RCC 7860 (cell line): Measurements from ENCODE around the gene ALDH4A1.
A peak's percentile ranks its signal among the peaks of the same experiment; 100 is the strongest.

ENCODE experiments used
- DNase-seq: peaks from one replicate; pipeline ENCODE4 v3.0.0-alpha.2; 2015; ENCODE audit warnings: low spot score
- FAIRE-seq: peaks from 2 replicates; lab custom pipeline; 2012; peaks lifted over from hg19 to GRCh38; lab: Jason Lieb, UNC

The ALDH4A1 gene, protein sequence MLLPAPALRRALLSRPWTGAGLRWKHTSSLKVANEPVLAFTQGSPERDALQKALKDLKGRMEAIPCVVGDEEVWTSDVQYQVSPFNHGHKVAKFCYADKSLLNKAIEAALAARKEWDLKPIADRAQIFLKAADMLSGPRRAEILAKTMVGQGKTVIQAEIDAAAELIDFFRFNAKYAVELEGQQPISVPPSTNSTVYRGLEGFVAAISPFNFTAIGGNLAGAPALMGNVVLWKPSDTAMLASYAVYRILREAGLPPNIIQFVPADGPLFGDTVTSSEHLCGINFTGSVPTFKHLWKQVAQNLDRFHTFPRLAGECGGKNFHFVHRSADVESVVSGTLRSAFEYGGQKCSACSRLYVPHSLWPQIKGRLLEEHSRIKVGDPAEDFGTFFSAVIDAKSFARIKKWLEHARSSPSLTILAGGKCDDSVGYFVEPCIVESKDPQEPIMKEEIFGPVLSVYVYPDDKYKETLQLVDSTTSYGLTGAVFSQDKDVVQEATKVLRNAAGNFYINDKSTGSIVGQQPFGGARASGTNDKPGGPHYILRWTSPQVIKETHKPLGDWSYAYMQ

DNA sequence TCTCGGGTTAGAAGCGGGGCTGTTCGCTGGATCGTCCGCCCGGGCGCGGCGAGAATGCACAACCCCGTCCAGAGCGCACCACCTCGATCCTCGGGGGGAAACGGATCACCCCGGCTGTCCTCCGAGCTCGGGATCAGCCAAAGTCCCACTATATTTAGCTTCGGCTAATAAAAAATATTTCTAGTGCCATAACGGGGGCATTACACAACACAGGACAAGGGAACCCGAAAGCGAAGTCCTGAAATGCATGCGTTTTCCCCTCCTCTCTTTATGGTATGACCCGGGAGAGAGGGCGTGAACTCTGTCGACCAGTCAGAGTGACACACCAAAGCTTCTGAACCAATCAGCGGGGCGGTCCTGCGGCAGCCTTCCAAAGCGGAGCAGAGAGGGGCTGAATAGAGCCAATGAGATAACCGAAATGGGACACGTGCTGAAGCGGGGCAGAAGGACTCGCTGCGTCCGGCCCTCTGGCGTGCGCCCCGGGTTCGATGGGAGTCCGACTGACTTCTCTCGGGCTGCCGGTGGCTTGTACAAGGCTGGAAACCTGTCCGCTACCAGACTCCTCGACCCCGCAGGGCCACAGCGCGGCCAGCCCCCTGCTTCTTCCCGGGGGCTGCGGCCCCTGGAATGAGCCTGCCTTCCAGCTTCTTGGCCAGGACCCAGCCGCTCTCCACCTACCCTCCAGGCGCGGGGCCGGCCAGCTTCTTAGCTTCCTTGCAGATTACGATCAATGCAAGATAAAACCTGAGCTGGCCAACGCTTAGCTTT is at the start of gene ALDH4A1:
TSS of gene ALDH4A1 (minus strand) at position 33 of the 768 bp plus-strand sequence. CDS start at position 1, 32 bp downstream.
- DNase-seq: peak; percentile 97
- peak; percentile 93 for FAIRE-seq

DNA sequence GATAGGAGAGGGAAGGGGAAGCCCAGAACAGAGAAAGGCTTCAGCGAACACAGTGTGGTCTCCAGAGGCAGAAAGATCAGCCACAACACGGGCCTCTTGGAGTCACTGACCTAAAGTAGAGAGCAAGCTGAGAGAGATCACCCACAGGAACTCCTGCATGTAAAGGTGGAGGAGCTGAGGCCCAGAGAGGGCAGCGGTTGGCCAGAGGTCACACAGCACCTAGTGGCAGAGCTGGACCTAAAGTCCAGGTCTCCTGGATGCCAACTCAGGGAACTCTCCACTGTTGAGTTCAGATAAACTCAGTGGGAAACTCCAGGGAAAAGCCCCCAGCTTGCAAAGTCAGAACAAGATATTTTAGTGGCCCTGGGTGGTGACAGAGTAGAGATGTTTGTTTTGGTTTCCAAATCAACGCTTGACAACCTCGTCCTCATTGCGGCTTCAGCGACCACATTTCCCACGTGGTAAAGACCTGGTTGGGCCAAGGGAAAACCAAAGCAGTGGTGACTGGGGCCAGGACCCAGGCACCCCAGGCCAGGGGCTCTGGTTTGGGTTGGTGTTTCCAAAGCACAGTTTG is 49.5 kb upstream of the ALDH4A1 start:
- no peak for FAIRE-seq
- DNase-seq: peak; percentile 49

DNA sequence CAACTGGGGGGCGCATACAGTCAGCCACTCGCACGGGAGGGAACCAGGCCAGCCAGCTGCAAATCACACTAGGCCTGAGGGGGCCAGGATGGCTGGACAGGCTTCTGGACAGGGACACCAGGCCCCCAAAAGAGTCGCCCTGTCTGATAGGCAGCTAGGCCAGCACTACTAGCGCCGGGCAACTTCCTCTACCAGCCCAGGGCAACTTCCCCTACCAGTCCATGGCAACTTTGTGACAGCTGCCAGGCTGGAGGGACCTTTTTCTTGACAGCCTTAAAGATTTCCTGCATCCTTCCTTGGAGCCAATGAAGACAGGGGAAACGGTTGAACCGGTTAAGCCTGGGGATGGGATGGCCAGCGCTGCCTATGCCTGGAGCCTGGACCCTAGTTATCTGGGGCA is 49.1 kb upstream of the ALDH4A1 start:
- no peak for DNase-seq
- no peak for FAIRE-seq

DNA sequence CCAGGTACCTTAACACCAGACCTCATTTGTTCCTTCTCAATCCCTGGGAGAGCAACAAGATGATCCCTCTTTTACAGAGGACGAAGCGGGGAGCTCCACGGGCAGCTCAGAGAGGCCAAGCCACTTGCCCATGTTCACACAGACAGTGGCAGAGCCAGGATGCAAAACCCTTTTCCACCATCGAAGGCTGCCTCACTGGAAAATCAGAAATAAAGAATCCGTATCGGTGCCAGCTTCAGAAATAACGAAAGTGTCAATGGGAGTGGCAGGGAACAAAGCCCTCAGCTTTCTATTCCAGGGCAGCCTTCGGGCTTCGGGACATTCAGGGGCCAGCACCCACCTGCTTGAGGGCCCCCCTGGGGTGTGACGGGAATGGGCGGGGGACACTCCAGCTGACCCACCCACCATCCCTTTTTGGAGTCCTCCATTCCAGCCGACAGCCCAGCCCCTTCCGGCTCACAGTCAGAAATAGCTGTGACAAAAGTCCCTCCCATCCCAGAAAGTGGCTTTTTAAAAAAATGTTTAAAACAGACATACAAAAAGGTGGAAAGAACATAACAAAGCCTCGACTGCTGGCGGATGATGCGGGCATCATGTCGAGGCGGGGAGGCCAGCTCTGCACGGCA is 48.2 kb upstream of the ALDH4A1 start:
- FAIRE-seq (no peak), DNase-seq (no peak)

DNA sequence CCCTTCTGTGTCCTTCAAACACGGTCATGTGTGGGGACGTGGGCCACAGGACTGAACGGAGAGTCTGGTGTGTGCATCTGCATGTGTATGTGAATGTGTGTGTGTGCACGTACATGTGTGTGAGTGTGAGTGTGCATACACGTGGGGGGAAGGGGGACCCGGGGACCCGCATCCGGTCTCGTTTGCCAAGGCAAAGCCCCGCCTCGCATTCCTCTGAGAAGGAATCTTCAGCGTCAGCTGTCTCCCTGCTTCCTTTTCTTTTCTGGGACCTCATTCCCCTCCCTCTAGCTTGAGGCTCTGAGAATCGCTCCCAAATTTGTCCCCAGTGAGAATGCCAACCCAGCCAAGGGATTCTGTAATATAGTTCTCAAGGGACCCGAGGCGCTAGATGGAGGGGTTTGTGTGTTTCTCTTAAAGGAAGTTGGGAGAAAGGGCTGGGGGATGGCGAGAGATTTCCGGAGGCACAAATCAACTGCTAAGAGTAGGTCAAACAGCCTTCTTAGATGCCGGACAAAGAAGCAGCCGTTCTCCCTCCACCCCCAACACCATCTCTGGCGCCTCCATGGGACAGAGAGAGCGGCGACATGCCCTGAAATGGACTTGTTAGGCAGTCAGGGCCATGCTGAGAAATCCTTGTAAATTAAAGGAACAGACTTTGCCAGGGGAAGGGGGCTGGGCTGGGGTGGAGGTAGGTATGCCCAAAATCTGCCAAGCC is 47.5 kb upstream of the ALDH4A1 start:
- DNase-seq: peak; percentile 25
- FAIRE-seq: no peak

DNA sequence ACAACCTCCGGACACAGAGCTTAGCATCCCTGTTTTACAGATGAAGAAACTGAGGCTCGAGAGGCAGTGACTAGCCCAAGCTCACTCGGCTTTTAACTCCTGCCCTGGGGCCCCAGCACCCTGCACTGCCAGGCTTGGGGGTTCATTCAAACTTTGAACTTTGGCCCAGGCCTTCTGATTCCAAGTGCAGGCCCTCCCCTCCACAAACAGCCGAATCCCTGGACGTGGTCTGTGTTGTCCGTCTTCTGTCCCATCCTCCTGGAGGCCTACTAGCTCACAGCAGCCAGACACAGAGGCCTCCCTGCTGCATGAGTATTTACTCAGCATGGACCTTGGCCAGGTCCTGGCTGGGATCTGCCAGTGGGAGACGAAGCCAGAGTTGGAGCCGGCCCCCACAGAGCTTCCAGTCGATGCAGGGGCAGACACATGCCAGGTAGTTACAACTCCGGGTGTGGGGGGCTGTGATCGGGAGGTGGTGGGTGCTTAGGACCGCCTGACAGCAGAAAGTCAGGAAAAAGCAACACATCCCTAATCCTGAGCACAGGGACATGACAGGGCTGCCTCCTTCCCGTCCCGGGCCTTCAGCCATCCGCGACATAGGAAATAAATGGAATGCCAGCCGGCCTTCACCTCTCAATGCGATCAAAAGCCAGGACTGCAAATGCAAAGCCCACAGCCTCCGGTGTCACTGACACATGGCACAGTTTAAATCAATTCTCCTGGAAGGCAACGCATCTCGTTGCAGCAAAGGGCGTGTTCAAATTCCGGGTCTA is 46.7 kb upstream of the ALDH4A1 start:
- DNase-seq: peak; percentile 23
- FAIRE-seq: no peak

DNA sequence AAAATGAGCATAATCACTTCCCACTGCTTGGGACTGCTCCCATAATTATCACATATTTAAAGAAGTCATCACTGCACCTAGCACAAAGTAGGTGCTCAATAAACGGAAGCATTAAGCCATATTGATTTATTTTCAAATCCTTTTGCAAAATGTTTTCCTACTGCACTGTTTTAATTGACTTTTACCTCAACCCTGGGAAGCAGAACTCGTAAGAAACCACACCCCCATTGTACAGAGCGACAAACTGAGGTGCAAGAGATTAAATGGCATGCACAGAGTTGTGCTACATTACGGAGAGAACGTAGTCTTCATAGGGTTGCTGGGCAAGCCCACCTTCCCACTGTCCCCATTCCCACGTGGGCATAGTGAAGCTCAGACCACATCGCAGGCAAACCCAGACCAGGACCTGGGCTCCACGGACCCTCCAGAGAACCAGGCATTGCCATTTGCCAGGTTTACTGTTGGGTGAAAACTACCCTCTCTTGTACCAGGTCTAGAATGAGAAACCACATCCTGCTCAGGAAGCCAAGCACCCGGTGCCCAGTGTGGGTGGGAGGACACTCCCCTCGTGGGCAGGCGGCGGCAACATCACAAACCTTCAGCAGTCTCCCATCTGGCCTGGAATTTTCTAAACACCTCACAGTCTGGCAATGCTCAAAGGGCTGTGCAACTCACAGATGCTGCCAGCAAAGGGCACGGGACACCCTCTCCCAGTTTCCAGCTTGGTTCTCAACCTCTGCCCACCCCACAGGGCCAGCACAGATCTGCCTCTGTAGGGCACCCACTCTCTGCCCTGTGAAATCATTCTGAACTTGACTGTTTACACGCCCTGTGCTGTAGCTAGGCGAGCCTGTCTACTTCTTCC is 45.9 kb upstream of the ALDH4A1 start:
- DNase-seq (peak; percentile 70), FAIRE-seq (peak; percentile 52)

DNA sequence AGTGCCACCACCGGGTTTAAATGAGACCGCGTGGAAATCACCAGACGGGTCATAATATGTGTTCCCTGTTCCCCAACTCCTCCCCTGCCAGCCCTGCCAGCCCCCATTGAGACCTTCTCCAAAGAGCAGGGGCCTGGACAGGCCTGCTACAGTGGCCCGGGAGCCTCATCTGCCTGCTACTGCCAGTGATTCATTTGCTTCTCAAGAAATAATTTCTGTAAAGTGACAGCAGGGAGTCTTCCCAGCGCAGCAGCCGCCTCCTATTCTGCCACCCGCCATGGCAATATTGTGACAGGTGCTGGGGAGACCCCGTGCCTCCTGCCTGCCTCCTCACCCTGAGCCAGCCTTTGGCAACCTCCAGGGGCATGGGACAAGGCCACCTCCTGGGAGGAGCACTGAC is 45.2 kb upstream of the ALDH4A1 start:
- FAIRE-seq (no peak), DNase-seq (no peak)

DNA sequence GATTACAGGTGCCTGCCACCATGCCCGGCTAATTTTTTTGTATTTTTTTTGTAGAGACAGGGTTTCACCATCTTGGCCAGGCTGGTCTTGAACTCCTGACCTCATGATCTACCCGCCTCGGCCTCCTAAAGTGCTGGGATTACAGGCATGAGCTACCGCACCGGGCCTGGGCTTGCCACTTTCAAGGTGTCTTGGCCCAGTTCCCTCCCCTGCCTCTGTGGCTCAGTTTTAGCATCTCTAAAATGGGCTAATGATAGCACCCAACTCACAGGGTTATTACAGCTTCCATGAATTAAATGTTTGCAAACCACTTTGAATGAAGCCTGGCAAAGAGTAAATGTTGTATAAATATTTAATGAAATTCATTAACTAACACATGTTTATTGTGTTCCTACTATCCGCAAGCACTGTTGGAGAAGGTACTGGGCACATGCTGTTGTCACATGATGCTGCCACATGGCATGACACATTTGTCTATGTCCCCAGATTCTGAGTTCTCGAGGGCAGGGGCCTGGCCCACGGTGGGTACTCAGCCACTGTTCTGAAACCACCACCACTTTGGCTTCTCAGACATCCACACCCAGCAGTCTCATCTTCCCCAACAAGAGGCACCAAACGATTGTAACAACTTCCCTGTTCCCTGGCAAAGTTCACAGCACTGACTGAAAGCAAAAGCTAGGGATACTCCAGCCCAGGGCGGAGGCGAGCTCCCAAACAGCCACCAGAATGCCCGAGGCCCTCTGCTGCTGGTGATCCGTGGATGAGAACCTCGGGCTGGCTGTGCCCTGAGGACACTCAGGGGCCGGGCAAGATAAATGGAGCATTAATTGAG is 44.4 kb upstream of the ALDH4A1 start:
- FAIRE-seq: no peak
- DNase-seq: no peak

DNA sequence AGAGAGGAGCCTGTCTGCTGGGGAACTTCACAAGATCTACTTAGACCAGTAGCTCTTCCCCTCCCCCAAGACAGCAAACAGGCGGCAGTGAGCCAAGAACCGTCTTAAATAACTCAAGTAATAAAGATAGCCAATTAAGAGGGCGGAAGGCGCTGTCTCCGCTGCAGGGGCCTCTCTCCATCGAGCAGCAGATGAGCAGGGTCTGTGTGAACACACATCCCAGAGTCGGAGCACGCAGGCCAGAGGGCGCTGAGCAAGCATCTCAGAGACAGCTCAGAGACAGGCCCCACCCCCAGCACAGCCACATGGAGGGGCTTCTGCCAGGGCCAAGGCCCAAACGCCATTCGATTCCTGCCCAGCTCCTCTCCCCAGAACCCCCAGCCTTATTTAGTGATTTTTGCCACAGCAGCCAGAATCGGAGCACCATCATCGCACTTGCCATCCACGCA is 43.1 kb upstream of the ALDH4A1 start:
- FAIRE-seq (no peak), DNase-seq (no peak)

DNA sequence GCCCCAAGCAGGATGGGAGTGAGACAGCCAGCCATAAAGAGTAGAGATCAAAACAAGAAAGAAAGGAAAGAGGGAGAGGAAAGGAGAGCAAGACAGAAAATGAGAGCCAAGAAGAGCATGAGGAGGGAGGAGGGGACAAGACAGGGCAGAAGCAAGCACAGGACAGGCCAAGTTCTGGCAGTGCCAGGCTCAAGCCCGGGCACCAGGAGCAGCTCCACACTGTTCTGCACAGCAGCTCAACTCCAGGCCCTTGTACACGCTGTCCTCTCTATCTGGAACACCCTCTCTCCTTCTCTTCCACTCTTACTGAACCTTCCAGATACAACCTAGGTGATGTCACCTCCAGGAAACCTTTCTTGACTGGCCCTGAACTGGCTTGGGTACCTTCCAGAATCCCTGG is 42.5 kb upstream of the ALDH4A1 start:
- no peak for FAIRE-seq
- DNase-seq: no peak

DNA sequence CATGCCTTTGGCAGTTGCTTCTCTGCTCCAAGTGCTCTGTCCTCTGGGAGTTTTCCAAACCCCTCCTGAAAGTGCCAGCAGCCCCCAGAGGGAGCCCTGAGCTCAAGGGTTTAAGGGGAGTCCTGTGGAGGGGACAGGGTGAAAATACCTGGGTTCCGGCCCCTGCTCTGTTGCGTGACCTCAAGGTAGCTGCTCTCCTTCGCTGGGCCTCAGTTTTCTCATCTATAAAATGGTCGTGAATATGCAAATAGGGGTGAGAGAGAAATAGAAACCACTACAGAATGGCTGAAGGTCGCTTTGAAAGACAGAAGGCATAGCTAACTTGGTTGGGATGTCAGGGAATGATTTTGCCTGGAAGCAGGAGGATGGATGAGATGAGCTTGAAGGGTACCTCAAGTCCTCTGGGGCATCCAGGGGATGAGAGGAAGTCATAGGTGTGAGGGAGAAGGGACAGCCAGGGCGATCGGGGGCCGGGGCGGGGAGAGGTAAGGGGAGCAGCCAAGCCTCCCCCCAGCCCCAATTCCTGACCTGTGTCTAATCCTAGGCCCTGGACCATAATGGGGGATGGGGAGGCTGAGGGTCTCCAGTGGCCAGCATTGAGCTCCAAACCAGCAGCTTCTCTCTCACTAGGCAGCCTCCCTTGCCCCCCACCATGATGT is 41.7 kb upstream of the ALDH4A1 start:
- DNase-seq (no peak), FAIRE-seq (no peak)

DNA sequence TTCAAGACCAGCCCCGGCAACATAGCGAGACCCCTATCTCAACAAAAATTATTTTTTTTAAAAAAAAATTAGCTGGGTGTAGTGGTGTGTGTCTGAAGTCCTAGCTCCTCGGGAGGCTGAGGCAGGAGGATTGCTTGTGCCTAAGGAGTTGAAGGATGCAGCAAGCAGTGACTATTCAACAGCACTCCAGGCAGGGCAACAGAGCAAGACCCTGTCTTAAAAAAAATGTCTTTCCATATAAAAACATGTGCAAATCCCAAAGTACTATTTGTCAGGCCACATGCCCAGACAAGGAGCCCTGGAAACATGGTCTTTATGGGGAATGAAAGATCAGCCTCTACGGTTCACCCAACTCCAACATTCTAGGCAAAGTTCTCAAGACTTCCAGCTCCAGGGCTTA is 40.8 kb upstream of the ALDH4A1 start:
- DNase-seq (no peak), FAIRE-seq (no peak)

DNA sequence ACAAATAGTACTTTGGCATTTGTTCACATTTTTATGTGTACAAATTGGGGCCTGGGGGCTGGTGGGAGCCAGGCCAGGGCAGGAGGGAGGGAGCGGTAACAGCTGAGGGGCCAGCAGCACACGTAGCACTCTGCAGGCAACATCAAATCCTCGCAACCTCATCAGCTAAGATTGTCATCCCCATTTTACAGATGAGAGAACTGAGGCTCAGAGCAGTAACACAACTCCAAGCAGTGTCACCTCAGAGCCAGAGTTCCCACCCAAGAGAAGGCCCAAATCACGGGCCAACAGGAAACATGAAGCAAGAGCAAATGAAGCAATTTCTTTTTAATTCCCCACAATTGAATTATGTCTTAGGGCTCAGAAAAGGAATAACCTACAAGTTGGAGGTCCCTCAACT is 40.0 kb upstream of the ALDH4A1 start:
- no peak for FAIRE-seq
- no peak for DNase-seq

DNA sequence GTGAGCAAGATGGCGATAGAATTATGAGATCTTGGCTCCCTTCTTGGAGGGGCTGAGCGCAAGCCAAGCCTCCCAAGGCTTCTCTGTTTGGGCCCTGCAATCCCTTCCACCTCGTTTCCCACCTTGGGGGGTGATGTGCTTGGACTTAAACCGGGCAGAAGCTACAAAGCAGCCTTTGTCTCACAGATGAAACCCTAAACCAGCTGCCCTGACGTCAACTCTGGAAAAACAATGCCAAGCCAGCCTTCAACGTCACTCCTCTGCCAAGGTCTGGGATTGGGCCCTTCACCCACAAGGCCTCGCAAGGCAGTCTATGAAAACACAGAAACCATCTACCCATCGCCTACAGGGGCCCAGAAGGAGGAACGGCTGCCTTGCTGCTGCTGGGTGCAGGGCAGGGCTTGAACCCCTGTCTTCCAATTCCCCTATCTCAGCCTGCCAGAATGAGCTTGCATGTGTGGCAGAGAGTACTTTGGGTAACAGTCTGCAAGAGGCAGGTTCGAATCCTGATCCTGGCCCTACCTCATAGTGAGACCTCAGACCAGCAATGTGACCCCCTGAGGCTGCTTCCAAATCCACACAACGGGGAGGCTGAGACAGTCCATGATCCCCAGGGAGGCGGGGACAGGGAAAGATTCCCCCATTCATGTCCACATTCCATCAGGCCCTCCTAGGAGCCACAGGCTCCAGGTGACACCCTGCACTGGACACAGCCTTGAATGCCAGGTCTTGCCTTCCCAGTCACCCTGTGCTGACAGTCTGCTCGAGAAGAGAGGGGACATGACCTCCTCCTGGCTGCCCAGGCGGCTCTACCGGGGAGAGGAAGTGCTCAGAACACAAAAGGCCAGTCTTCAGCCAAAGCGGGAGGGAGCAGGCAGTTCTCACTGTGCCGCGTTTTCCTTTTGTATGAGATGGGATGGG is 39.1 kb upstream of the ALDH4A1 start:
- no peak for DNase-seq
- no peak for FAIRE-seq
